GM20431 (cell line): ENCODE data around the gene SHANK2.

Experiments used
- in situ Hi-C: fragments of 300-500 bp; cut with MseI, MboI; formaldehyde crosslinking; loops from one replicate; pipeline ENCODE4 v1.15.0; 2020; ENCODE audit warnings: low sequenced_read_pairs; ENCODE audit not compliant: unreplicated experiment

SHANK2 gene

DNA sequence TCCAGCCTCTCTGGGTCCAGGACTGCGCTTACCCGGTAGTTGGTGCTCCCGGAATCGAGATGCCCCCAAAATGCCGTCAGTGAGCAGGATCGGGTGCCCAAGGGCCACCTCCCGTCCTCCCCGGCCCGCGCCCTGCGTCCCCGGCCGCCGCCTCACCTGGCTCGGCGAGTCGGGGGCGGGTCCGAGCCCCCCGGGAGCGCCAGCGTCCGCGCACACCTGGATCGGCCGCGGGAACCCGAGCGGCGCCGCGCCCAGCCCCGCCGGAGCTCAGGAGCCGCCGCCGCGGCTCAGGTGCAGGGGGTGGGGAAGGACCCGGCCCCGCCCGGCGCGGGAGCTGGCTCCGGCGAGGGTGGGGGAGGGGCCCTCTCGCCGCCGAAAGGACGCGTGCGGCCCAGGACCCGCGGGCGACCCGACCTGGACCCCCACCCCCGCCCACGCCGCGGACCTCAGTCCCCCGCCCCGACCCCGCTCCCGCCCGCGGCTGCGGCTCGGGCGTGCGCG is at the start of gene SHANK2:
Gene SHANK2, minus strand, starts transcription at position 309 of the 501 bp plus-strand sequence. CDS start 105,251 bp downstream, outside the sequence.
- in situ Hi-C loops = no loop called here

DNA sequence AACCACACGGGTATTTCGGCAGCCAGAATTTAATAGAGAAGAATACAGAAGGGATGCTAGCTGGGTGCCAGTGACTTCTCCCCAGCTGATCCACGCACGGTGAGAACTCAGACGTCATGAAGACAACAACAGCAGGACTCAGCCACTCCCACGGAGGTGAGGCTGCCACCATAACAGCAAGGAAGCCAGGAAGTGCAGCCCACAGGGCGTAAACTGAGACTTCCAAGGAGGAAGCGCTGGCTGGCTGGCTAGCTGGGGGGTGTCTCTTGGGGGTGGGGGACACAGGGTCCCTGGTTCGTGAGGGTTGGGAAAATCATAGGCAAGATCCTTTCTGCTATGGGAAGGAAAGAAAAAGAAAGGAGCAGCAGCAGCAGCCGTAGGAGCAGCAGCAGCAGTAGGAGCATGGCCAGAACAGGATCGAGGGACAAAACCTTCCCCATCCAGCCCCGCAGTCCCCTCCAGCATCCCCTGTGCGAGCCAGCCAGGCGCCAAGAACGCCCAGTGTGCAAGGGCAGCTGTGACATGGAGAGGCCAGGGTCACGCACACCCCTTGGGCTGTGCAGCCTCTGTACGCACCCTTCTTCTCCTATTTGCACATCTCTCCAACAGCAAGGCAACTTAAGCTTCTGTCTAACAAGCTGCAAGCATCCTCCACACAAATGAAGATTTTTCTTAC is 49.6 kb upstream of the SHANK2 start:
- in situ Hi-C loops = no loop called here

DNA sequence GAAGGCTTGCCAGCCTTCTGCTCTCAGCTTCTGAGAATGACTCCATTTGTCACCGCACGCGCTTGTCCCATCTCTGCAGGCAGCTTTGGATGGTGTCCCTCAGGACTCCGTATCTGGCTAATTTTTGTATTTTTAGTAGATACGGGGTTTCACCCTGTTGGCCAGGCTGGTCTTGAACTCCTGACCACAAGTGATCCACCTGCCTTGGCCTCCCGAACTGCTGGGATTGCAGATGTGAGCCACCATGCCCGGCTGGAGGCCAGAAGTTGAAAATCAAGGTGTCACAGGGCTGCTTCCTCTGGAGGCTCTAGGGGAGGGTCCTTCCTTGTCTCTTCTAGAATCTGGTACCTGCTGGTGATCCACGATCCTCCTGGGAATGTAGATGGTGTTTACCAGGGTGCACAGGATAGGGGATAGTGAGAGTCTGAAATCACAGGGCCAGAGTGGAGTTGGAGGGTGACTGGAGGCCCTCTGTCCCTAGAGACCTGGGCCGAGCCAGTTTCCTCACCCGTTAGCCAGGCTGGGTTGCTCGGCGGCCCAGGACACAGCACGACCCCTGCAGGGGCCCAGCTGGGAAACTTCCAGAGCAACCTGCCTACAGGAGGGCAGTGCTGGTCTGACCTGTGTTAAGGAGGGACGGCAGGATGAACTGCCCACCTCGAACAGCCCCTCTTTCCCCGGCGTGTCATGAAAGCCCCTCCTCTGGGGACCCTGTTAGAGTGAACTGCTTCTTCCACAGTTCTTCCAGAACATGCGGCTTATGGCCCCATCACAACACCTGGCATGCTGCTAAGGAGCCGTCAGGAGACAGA is 48.9 kb upstream of the SHANK2 start:
- in situ Hi-C loops = no loop called here

DNA sequence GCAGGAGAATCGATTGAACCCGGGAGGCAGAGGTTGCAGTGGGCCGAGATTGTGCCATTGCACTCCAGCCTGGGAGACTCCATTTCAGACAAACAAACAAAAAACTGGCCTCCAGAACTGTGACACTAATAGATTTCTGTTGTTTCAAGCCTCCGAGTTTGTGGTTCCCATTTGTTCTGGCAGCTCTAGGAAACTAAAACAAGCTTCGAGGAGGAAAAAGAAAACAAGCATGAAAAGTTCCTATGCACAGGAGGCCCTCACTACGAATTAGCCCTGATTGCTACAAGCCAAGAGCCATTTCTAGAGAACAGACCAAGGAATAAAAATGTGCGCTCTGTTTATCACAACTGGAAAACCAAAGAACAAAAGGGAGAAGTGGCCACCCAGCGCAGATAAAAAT is 47.8 kb upstream of the SHANK2 start:
- in situ Hi-C loops = no loop called here

DNA sequence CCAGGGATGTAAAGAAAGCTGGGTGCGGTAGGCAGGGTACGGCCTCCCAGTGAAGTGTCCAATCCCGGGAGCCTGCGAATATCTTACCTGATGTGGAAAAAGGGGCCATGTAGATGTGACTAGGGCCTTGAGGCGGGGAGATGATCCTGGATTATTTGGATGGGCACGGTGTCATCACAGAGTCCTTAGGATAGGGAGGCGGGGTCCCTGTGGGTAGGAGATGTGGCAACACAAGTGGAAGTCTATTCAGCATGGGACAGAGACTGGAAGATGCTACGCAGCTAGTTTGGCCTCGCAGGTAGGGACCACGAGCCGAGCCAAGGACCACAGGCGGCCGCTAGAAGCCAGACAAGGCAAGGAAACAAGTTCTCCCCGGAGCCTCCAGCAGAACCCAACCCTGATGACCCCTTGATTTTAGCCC is 46.4 kb upstream of the SHANK2 start:
- in situ Hi-C loops = no loop called here

DNA sequence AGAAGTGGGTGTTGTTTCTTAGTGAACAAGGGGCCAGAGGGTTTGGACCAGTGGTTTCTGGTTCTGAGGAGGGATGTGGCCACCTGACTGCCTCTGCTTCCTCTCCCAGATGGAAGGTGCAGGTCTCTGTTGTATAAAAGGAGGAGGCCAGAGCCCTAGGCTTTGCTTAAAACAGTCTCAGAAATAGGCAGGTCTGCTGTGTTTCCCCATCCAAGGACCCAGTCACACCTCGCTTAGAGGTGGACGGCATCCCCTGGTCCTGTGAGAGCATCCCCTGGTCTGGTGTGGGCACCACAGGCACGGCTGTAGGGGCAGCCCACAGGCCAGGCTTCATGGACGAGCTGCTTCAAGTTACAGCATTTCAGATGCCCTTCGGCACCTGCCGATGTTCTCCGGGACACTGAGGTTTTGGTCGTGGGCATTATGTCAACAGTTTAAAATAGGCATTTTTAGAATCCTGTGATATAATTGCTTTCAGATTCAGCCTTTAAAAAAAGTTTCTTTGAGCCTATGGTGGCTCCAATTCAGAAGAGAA is 45.7 kb upstream of the SHANK2 start:
- in situ Hi-C loops = no loop called here

DNA sequence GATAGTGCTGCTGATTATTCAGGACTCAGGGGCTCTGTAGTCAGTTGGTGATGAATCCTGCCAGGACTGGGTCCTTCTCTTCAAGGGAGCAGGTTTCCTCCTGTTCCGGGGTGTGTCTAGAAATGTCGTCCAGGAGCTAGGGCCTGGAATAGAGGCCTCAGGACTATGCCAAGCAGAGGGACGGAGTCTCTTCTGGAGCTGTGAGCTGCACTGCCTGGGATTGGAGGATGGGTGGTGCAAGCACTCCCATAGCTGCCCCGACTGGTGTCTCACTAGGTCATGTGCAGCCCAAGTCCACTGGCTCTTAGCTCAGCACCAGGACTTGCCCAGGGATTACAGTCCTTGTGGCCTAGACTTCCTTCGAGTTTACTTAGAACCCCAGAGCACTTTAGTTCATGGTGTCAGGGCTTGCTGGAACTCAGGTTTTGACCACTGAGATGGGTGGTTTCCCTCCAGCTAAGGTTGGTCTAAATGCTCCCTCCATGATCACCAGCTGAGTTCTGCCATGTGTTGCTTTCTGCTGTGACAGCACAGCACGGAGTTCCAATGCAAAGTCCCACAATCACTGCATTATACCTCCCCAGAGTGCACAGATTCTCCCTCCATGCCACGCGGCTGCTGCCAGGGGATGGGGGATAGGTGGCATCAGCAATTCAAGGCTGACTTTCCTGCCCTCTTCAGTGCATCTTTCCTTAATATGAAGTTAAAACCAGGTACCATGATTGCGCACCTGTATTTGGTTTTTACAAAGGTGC is 42.6 kb upstream of the SHANK2 start:
- in situ Hi-C loops = no loop called here

DNA sequence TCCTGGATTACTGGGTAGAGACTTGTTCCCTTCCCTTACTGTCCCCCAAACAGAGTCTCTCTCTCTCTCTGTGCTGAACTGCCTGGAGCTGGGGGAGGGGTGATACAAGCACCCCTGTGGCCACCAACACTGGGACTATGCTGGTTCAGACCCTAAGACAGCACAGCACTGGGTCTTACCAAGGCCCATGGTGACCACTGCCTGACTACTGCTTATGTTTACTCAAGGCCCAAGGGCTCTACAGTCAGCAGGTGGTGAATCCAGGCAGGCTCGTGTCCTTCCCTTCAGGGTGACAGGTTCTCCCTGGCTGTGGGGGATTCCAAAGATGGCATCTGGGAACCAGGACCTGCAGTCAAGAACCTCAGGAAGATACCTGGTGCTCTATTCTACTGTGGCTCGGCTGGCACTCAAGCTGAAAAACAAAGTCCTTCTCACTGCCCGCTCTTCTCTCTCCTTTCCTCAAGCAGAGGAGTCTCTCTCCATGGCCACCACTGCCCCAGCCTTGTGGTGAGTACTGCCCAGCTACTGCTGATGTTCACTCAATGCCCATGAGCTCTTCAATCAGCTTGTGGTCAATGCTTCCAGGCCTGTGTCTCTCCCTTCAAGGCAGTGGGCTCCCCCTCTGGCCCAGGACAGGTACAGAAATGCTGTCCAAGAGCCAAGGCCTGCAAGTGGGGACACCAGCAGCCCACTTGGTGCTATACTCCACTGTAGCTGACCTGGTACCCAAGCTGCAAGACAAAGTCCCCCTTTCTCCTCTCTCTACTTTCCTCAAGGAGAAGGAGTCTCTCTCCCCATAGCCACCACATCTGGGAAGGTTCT is 41.8 kb upstream of the SHANK2 start:
- in situ Hi-C loops = no loop called here

DNA sequence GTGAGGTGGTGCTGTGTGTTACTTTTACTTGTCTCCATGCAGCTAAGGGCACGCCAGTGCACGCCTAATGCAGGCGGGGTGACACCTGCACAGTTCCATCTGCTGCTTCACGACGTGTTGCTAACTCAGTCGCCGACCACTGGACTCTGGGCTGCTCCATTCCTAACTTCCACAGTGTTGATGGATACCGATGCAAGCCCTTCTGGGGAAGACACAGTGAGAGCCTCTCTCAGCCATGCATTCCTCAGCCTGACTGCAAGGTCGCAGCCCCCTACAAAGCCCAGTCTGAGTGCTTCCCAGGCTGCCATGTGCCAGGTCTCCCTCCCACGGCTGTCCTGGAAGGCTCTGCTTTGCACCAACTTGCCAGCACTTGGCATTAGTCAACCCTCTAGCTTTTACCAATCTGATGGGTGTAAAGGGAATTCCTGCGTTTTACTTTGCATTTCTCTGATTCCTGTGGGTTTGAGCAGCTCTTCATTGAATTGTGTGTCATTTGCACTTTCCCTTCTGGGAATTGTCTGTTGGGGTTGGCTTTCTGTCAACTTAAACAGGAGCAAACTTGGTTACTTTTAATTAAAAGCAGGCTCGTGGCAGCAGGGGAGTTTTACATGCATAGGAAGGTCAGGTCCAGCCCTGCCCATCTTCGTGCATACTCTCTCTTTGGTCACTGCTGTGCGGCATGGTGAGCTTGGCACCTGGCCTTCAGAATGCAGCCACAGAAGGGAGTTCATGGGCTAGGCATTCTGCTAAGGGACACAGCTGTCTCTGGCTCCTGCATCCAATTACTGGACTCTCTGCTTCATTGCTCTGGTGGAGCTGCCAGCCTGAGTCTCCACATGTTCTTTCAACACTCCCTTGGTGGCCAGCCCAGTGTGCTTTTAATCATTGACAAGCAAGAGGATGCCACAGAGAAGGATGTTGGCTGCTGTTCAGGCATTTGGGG is 34.6 kb upstream of the SHANK2 start:
- in situ Hi-C loops = no loop called here

DNA sequence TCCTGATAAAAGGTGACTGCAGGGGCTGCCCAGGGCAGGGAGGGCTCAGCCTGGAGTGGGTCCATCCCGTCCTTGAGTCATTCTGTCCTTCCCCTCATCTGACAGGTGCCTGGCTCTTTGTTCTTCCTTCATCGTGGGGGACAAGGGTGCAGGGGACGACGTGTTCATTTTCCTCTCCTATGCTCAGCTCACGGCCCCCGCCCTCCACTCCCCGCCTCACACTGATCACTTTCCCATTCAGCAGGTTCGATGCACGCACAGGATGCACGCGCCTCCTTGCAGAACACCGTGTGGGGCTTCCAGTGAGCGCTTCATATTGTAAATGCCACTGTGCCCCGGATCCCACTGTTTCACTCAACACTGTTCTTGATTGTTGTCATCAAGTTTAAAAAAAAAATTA is 32.7 kb upstream of the SHANK2 start:
- in situ Hi-C loops = no loop called here

DNA sequence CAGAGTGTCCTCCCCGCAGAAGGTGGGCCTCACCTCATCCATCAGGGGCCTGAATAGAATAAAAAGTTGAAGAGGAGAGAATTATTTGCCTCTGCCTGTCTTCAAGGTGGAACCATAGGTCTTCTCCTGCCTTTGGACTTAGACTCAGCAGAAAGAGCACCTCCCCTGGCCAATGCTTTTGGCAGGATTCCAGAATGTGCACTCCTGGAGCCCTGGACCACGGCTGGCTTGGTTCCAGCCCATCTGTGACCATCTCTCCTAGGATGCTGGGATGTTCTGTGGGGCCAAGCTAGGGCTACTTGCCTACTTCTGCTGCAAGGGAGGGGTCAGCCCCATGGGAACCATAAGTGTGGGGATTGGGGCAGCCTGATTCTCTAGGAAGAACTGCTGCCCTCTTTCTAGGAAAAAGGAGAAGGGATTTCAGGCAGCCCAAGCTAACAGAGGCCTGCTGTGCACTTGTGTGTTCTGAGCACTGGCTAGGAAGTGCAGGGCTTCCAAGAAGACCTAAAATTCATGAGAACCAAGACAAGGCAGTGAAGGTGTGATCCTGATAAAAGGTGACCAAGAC is 32.2 kb upstream of the SHANK2 start:
- in situ Hi-C loops = no loop called here

DNA sequence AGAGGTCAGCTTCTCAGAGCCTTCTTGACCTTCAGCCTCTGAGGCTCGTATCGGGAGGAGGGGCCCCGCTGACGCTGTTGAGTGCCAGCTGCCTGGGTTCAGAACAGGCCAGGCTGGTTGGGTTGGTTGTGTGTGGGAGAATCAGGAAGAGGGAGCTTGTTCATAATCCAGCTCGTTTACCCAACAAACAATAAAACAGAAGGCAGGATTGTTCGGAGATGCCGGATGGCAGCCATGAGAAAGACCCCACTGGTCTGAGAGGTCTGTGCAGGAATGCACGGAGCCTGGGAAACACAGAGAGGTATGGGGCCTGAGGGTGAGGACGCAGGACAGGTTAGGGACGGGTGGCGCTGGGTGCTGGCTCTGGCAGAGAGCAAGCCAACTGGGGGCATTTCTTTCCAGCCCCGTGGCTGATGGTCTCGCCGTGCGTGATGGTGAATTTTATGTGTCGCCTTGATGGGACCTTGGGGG is 31.6 kb upstream of the SHANK2 start:
- in situ Hi-C loops = no loop called here

DNA sequence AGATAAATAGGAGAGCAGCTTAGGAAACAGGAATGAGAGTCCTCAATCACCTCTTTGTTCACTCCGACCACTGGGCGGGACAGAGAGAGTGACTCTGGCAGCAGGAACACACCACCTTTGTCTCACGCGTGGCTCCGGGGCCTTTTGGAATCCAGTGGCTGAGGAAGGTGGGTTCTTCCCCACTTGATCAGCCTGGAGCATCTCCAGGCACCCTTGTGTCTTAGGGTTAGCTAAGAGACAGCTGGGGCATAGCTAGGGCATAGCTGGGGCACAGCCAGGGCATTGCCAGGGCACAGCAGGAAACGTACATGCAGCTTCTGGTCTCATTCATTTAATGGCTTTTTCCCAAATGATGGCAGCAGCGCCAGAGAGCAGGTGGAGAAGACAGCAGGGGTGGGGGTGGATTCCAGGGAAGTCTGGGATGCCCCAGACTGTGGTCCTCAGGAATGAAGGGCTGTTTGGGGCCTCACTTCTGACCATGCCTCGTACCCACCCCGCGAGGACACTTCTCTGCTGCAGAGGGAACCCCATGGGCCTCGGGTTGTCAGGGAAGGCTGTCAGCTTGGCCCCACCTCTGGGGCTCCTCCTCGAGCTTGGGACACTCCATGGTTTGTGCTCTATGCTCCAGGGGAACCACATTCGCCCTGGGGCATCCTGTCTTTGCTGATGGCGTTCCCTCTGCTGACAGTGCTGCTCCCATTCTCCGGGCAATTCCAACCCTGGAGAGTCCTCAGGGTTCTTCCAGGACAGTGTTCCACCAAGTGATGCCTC is 30.4 kb upstream of the SHANK2 start:
- in situ Hi-C loops = no loop called here

DNA sequence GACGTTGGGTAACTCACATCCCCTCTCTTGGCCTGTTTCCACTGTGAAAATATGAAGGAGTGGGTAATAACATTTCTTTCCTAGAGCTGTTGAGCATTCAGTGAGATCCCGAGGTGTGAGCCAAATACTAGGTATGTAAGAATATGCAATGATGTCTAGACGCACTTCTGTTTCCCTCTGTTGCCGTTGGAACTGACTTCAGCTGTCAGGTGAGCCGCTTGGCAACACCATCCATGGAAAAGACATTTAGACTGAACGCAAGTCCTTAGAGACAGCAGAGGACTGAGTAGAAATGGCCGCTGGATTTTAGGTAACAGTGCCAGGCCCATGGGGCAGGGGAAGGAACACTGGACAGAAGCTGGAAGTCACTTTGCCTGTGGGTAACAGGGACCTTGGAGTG is 29.5 kb upstream of the SHANK2 start:
- in situ Hi-C loops = no loop called here

DNA sequence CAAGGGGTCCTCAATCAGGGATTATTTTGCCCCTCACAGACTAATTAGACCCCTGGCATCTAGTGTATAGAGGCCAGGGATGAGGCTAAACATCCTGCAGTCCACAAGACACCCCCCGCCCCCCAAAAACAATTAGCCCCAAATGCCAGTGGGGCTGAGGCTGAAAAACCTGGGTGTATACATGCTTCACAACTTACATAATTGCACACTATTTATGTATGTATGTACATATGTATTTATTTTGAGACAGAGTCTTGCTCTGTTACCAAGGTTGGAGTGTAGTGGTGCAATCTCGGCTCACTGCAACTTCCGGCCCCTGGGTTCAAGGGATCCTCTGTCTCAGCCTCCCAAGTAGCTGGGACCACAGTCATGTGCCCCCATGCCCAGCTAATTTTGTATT is 28.8 kb upstream of the SHANK2 start:
- in situ Hi-C loops = no loop called here

DNA sequence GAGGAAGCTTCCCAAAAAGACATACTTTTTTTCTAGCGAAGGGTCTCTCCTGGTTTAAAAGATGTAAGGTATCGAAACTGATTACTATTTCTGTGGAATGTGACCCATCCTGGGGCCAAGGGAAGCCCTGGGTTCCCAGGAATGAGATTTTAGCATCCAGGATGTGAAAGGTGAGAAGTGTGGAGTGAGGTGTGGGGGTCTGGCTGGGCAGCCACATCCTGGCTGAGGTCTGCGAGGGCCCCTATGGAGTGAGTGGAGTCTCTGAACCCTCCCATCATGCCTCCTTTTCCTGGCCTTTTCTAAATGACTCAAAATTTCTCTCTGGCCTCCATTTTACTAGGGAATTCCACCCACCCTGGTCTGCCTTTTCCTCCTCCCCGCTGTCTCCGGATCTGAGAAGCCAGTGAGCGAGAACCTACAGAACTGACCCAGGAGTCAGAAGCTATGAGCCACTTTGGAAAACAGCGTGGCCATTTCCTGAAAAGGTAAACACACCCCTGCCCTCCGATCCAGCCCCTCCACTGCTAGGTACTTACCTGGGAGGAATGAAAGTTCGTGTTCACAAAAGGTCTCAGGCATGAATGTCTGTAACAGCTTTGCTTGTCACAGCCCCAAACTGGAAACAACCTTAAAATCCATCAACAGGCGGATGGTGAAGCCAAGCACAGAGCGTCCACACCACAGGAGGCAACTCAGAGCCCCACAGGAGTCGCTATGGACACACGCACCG is 27.7 kb upstream of the SHANK2 start:
- in situ Hi-C loops = no loop called here

DNA sequence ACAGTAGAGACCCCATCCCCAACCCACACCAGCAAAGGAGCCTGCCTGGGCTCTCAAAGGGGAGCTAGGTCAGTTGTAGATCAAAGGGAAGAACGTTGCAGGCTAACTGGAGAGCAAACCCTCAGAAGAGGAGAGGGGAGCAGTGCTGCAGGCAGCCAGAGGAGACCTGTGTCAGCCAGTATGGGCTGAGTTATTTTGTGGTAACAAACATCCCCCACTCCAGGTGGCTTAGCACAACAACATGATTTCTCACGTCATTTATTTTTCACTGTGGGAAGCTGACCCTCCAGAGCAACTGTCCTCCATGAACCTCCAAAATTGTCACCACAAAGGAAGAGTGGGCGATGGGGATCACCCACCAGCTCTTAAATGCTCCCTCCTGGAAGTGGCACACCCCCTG is 19.8 kb upstream of the SHANK2 start:
- in situ Hi-C loops = no loop called here
